Neural crest cell (in vitro differentiated cells): ENCODE results near the gene BCL7A. TPM values are rescaled to one million over a fixed set of nuclear protein-coding genes. Genes with fewer than 3 reads are reported as not detected.

ENCODE experiments used
- DNase-seq: peaks from one replicate; pipeline ENCODE4 v3.0.0; 2021; ENCODE audit warnings: low read depth, mixed read lengths, low spot score
- H3K27ac Mint-ChIP-seq: one replicate; pipeline ENCODE4 v1.8.0; 2021; ENCODE audit warnings: mild to moderate bottlenecking, mixed read lengths; ENCODE audit not compliant: unreplicated experiment
- H3K27me3 Mint-ChIP-seq: 2 replicates; pipeline ENCODE4 v1.8.0; 2021; ENCODE audit warnings: low read depth, mild to moderate bottlenecking, mixed read lengths
- H3K36me3 Mint-ChIP-seq: 2 replicates; pipeline ENCODE4 v1.8.0; 2021; ENCODE audit warnings: low read depth, mild to moderate bottlenecking, mixed read lengths
- H3K4me1 Mint-ChIP-seq: 2 replicates; pipeline ENCODE4 v1.8.0; 2021; ENCODE audit warnings: mixed read lengths
- H3K4me3 Mint-ChIP-seq: one replicate; pipeline ENCODE4 v1.8.0; 2021; ENCODE audit warnings: mild to moderate bottlenecking, mixed read lengths
- H3K9me3 Mint-ChIP-seq: 2 replicates; pipeline ENCODE4 v1.8.0; 2021; ENCODE audit warnings: mixed read lengths
- CTCF ChIP-seq: fragments of 200-600 bp; sonication (generic); conservative IDR thresholded peaks from 2 replicates; pipeline ENCODE4 v1.5.0; 2021; ENCODE audit warnings: antibody characterized with exemption, mild to moderate bottlenecking
- total RNA-seq: library from RNA; stranded (reverse); gene quantifications from 2 replicates; pipeline ENCODE4 v1.2.1, GENCODE V29; 2021

The BCL7A gene
- total RNA-seq, 1 donor from 2014 or later, result 57.4 TPM

DNA sequence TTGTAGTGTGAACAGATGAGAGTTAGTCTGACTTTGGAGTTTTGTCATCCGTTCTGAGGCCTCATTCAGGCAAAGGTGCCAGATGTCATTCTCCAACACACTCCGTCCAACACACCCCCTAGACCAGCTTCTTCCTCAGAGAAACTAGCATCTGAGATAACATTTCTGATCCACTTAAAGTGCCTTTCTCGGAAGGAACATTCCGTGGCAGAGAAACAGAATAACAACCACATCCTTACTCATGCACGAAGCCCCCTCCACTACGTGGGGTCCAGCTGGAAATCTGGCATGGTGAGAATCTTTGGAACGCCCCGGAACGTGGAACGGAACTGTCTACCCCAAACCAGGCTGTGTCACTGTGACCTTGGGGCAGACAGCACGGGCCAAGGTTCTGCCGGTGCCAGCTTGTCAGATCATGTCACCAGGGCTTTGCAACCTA lies 17.0 kb upstream of the BCL7A start:
- Mint-ChIP-seq H3K4me1 (peaks cover 13% of the 10 kb centered on the region), H3K27ac (no peak overlapping the region), H3K4me3 (no peak overlapping the region), H3K36me3 (peaks cover 7% of the 10 kb centered on the region), H3K9me3 (peaks cover under 1% of the 10 kb centered on the region), H3K27me3 (peaks cover 2% of the 10 kb centered on the region)
- TF ChIP-seq CTCF, result no peak
- no peak for DNase-seq

DNA sequence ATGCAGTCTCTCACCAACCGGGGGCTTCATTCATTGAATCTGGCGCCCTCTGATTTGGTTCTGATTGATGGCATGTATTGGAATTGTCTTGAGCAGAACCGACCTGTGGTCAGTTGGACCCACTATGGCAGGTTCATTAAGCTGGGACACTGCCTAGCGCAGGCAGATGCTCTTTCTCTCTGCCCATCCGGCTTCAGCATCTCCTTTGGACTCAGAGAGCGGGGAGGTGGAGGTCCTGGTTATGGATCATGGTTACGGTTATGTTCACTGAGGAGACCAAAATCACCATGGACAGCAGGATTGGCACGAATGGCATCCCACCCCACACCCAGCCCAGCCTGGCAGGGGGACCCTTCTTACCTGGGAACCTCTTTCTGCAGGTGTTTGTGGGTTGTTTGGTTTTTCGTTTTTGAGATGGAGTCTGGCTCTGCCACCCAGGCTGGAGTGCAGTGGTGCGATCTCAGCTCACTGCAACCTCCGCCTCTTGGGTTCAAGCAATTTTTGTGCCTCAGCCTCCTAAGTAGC lies 16.4 kb upstream of the BCL7A start:
- Mint-ChIP-seq H3K4me3 (no peak overlapping the region), H3K4me1 (peaks cover 13% of the 10 kb centered on the region), H3K9me3 (no peaks in the 10 kb centered on the region), H3K27me3 (peaks cover 2% of the 10 kb centered on the region), H3K27ac (no peak overlapping the region), H3K36me3 (peaks cover 5% of the 10 kb centered on the region)
- TF ChIP-seq CTCF, result no peak
- DNase-seq, result no peak

- no peak for DNase-seq
- H3K4me3 Mint-ChIP-seq, result no peak overlapping the region
- H3K36me3 Mint-ChIP-seq, result peaks cover 4% of the 10 kb centered on the region
- peaks cover 2% of the 10 kb centered on the region for H3K27me3 Mint-ChIP-seq
- H3K9me3 Mint-ChIP-seq, result no peaks in the 10 kb centered on the region
- no peak overlapping the region for H3K27ac Mint-ChIP-seq
- peaks cover 11% of the 10 kb centered on the region for H3K4me1 Mint-ChIP-seq
- TF ChIP-seq CTCF, result no peak
Measured at GRCh38 chr12:122006186-122006926, 15.3 kb upstream of the BCL7A start.

GRCh38 chr12:122009741-122010140 lies 11.9 kb upstream of the BCL7A start:
- no peaks in the 10 kb centered on the region for H3K9me3 Mint-ChIP-seq
- no peak overlapping the region for H3K27ac Mint-ChIP-seq
- H3K4me1 Mint-ChIP-seq, result no peaks in the 10 kb centered on the region
- TF ChIP-seq CTCF, result no peak
- H3K4me3 Mint-ChIP-seq, result no peak overlapping the region
- no peaks in the 10 kb centered on the region for H3K36me3 Mint-ChIP-seq
- DNase-seq, result no peak
- no peaks in the 10 kb centered on the region for H3K27me3 Mint-ChIP-seq

- Mint-ChIP-seq H3K27ac (no peak overlapping the region), H3K4me1 (no peaks in the 10 kb centered on the region), H3K9me3 (no peaks in the 10 kb centered on the region), H3K27me3 (no peaks in the 10 kb centered on the region), H3K36me3 (no peaks in the 10 kb centered on the region), H3K4me3 (no peak overlapping the region)
- TF ChIP-seq CTCF, result no peak
- no peak for DNase-seq
Measured at GRCh38 chr12:122012184-122012583, 9.5 kb upstream of the BCL7A start.
